Stimulated activated effector memory CD8-positive, alpha-beta T cell treated with anti-CD3 and anti-CD28 coated beads, Interleukin-12 subunit alpha, Interleukin-12 subunit beta, amount 100 ng/mL, for 72 hours (primary cell): ENCODE results near the gene SLC7A11.
A peak's percentile ranks its signal among the peaks of the same experiment; 100 is the strongest.
"Not testable (repeated sequence)": the region's sequence is repeated elsewhere in the genome, so short reads cannot be mapped to it uniquely, and the experiment has no call there.

Experiments used
- ATAC-seq: fragments of 150-1000 bp; cut with Tn5 transposase; 2 replicates; pipeline ENCODE4 v1.10.0; 2021
- DNase-seq, 2 donors: peaks; one replicate each; pipeline ENCODE4 v3.0.0; 2021 to 2022; ENCODE audit warnings: low spot score in 2 of 2
- H3K27ac Mint-ChIP-seq: one replicate; pipeline ENCODE4 v1.8.0; 2022; ENCODE audit warnings: mild to moderate bottlenecking, mixed read lengths
- H3K36me3 Mint-ChIP-seq: one replicate; pipeline ENCODE4 v1.8.0; 2022; ENCODE audit warnings: mild to moderate bottlenecking, mixed read lengths
- H3K4me1 Mint-ChIP-seq: one replicate; pipeline ENCODE4 v1.8.0; 2022; ENCODE audit warnings: mixed read lengths
- H3K4me3 Mint-ChIP-seq: one replicate; pipeline ENCODE4 v1.8.0; 2022; ENCODE audit warnings: mild to moderate bottlenecking, mixed read lengths
- H3K9me3 Mint-ChIP-seq: one replicate; pipeline ENCODE4 v1.8.0; 2022; ENCODE audit warnings: mixed read lengths

The SLC7A11 gene

GRCh38 chr4:138255917-138256597 is 13.9 kb upstream of the SLC7A11 start:
- Mint-ChIP-seq H3K27ac (no peak overlapping the region), H3K4me3 (no peak overlapping the region), H3K36me3 (no peaks in the 10 kb centered on the region), H3K9me3 (peaks cover 3% of the 10 kb centered on the region), H3K4me1 (no peaks in the 10 kb centered on the region)
- DNase-seq (no peak), ATAC-seq (no peak)

- DNase-seq (no peak), ATAC-seq (no peak)
- peaks cover 3% of the 10 kb centered on the region for H3K9me3 Mint-ChIP-seq
- H3K36me3 Mint-ChIP-seq: no peaks in the 10 kb centered on the region
- no peaks in the 10 kb centered on the region for H3K4me1 Mint-ChIP-seq
- no peak overlapping the region for H3K4me3 Mint-ChIP-seq
- no peak overlapping the region for H3K27ac Mint-ChIP-seq
Observed at GRCh38 chr4:138252551-138252950, 10.4 kb upstream of the SLC7A11 start.

- DNase-seq (no peak), ATAC-seq (no peak)
- Mint-ChIP-seq H3K4me1 (no peaks in the 10 kb centered on the region), H3K9me3 (peaks cover 3% of the 10 kb centered on the region), H3K27ac (no peak overlapping the region), H3K36me3 (no peaks in the 10 kb centered on the region), H3K4me3 (no peak overlapping the region)
Observed at GRCh38 chr4:138251938-138252337, 9.8 kb upstream of the SLC7A11 start.

GRCh38 chr4:138249132-138249531 is 7.0 kb upstream of the SLC7A11 start:
- Mint-ChIP-seq H3K36me3 (no peaks in the 10 kb centered on the region), H3K9me3 (peaks cover 3% of the 10 kb centered on the region), H3K4me1 (no peaks in the 10 kb centered on the region), H3K4me3 (no peak overlapping the region), H3K27ac (no peak overlapping the region)
- ATAC-seq (no peak), DNase-seq (no peak)

- no peaks in the 10 kb centered on the region for H3K36me3 Mint-ChIP-seq
- DNase-seq (no peak), ATAC-seq (no peak)
- peaks cover 3% of the 10 kb centered on the region for H3K9me3 Mint-ChIP-seq
- H3K4me3 Mint-ChIP-seq: no peak overlapping the region
- H3K27ac Mint-ChIP-seq: no peak overlapping the region
- H3K4me1 Mint-ChIP-seq: no peaks in the 10 kb centered on the region
Observed at GRCh38 chr4:138248058-138248457, 5.9 kb upstream of the SLC7A11 start.

GRCh38 chr4:138247643-138248042 is 5.5 kb upstream of the SLC7A11 start:
- no peak overlapping the region for H3K27ac Mint-ChIP-seq
- DNase-seq (no peak), ATAC-seq (no peak)
- no peaks in the 10 kb centered on the region for H3K36me3 Mint-ChIP-seq
- H3K9me3 Mint-ChIP-seq: no peaks in the 10 kb centered on the region
- no peaks in the 10 kb centered on the region for H3K4me1 Mint-ChIP-seq
- no peak overlapping the region for H3K4me3 Mint-ChIP-seq

GRCh38 chr4:138243369-138243768 is 1.2 kb upstream of the SLC7A11 start:
- H3K36me3 Mint-ChIP-seq: no peaks in the 10 kb centered on the region
- H3K4me1 Mint-ChIP-seq: peaks cover 5% of the 10 kb centered on the region
- ATAC-seq (no peak), DNase-seq (no peak)
- H3K27ac Mint-ChIP-seq: no peak overlapping the region
- H3K4me3 Mint-ChIP-seq: no peak overlapping the region
- H3K9me3 Mint-ChIP-seq: no peaks in the 10 kb centered on the region

- peak overlapping the region; percentile 61 for H3K4me3 Mint-ChIP-seq
- peak overlapping the region; percentile 85 for H3K27ac Mint-ChIP-seq
- no peaks in the 10 kb centered on the region for H3K36me3 Mint-ChIP-seq
- peak; percentile 42 for ATAC-seq
- no peak for DNase-seq
- peaks cover 5% of the 10 kb centered on the region for H3K4me1 Mint-ChIP-seq
- H3K9me3 Mint-ChIP-seq: no peaks in the 10 kb centered on the region
Observed at GRCh38 chr4:138242834-138243156, 646 bp upstream of the SLC7A11 start.

GRCh38 chr4:138241281-138242075 is 671 bp downstream of the SLC7A11 start:
- DNase-seq: no peak
- H3K4me1 Mint-ChIP-seq: peaks cover 5% of the 10 kb centered on the region
- ATAC-seq: peak; percentile 5
- no peaks in the 10 kb centered on the region for H3K9me3 Mint-ChIP-seq
- peak overlapping the region; percentile 85 for H3K27ac Mint-ChIP-seq
- peak overlapping the region; percentile 61 for H3K4me3 Mint-ChIP-seq
- no peaks in the 10 kb centered on the region for H3K36me3 Mint-ChIP-seq

- Mint-ChIP-seq H3K36me3 (no peaks in the 10 kb centered on the region), H3K4me1 (peaks cover 5% of the 10 kb centered on the region), H3K9me3 (no peaks in the 10 kb centered on the region), H3K4me3 (no peak overlapping the region), H3K27ac (no peak overlapping the region)
- no peak for DNase-seq
- no peak for ATAC-seq
Observed at GRCh38 chr4:138239491-138239890, 2.7 kb downstream of the SLC7A11 start.

GRCh38 chr4:138238521-138239292 is 3.4 kb downstream of the SLC7A11 start:
- Mint-ChIP-seq H3K4me1 (peaks cover 5% of the 10 kb centered on the region), H3K36me3 (no peaks in the 10 kb centered on the region), H3K4me3 (no peak overlapping the region), H3K27ac (no peak overlapping the region), H3K9me3 (peaks cover 1% of the 10 kb centered on the region)
- no peak for ATAC-seq
- DNase-seq: no peak

- ATAC-seq, H3K27ac Mint-ChIP-seq, H3K4me3 Mint-ChIP-seq, DNase-seq, H3K36me3 Mint-ChIP-seq, H3K4me1 Mint-ChIP-seq, H3K9me3 Mint-ChIP-seq: not testable (repeated sequence)
Observed at GRCh38 chr4:138237132-138237531, 5.0 kb downstream of the SLC7A11 start.

GRCh38 chr4:138236037-138236436 is 6.1 kb downstream of the SLC7A11 start:
- no peak for DNase-seq
- no peak overlapping the region for H3K27ac Mint-ChIP-seq
- no peaks in the 10 kb centered on the region for H3K4me1 Mint-ChIP-seq
- no peak for ATAC-seq
- peaks cover 4% of the 10 kb centered on the region for H3K9me3 Mint-ChIP-seq
- H3K4me3 Mint-ChIP-seq: no peak overlapping the region
- H3K36me3 Mint-ChIP-seq: no peaks in the 10 kb centered on the region

GRCh38 chr4:138235419-138235952 is 6.7 kb downstream of the SLC7A11 start:
- ATAC-seq (peak; percentile 61), DNase-seq (no peak)
- no peak overlapping the region for H3K4me3 Mint-ChIP-seq
- H3K4me1 Mint-ChIP-seq: no peaks in the 10 kb centered on the region
- peaks cover 4% of the 10 kb centered on the region for H3K9me3 Mint-ChIP-seq
- H3K27ac Mint-ChIP-seq: no peak overlapping the region
- H3K36me3 Mint-ChIP-seq: no peaks in the 10 kb centered on the region

- no peak for ATAC-seq
- Mint-ChIP-seq H3K27ac (no peak overlapping the region), H3K4me3 (no peak overlapping the region), H3K36me3 (no peaks in the 10 kb centered on the region), H3K4me1 (no peaks in the 10 kb centered on the region), H3K9me3 (peaks cover 4% of the 10 kb centered on the region)
- no peak for DNase-seq
Observed at GRCh38 chr4:138234248-138234647, 7.9 kb downstream of the SLC7A11 start.
